D721Med (cell line): ENCODE results near the gene MAP3K6.

ENCODE experiments used
- DNase-seq: peaks from one replicate; pipeline ENCODE4 v3.0.0; 2011; ENCODE audit warnings: low spot score; ENCODE audit not compliant: insufficient read length
- FAIRE-seq: peaks from 2 replicates; lab custom pipeline; 2011; peaks lifted over from hg19 to GRCh38; lab: Jason Lieb, UNC
- CTCF ChIP-seq: IDR thresholded peaks from 2 replicates; pipeline ENCODE4 v1.5.1; 2012; ENCODE audit warnings: mild to moderate bottlenecking, control low read depth; ENCODE audit not compliant: insufficient read depth; ENCODE audit errors: missing control alignments

Gene MAP3K6

GRCh38 chr1:27346357-27346756, 20.4 kb downstream of the MAP3K6 start:
- DNase-seq (no peak), FAIRE-seq (no peak)

GRCh38 chr1:27345272-27345671, 21.5 kb downstream of the MAP3K6 start:
- FAIRE-seq (no peak), DNase-seq (no peak)
- TF ChIP-seq CTCF, result no peak

More at GRCh38 chr1:27346357-27346756, 20.4 kb downstream of the MAP3K6 start:
- TF ChIP-seq CTCF, result no peak

GRCh38 chr1:27343639-27344025, 23.1 kb downstream of the MAP3K6 start:
- no peak for FAIRE-seq
- no peak for DNase-seq
- no peak for TF ChIP-seq CTCF

GRCh38 chr1:27342778-27343638, 23.8 kb downstream of the MAP3K6 start:
- TF ChIP-seq CTCF, result no peak
- no peak for DNase-seq
- FAIRE-seq, result no peak

- FAIRE-seq, result no peak
- no peak for DNase-seq
- TF ChIP-seq CTCF, result no peak
Measured at GRCh38 chr1:27342391-27342777, 24.4 kb downstream of the MAP3K6 start.

- no peak for TF ChIP-seq CTCF
- FAIRE-seq (no peak), DNase-seq (no peak)
Measured at GRCh38 chr1:27341525-27342252, 25.1 kb downstream of the MAP3K6 start, which contains the start of gene SYTL1. Gene SYTL1, plus strand, starts transcription at chr1:27342022. Its CDS starts 3,313 bp downstream, at chr1:27345335.

- FAIRE-seq (no peak), DNase-seq (no peak)
- no peak for TF ChIP-seq CTCF
Measured at GRCh38 chr1:27339213-27339612, 27.5 kb downstream of the MAP3K6 start.
